EL (cell line): ENCODE data around the gene CNN2.
A peak's percentile ranks its signal among the peaks of the same experiment; 100 is the strongest.
"Not testable (repeated sequence)": the region's sequence is repeated elsewhere in the genome, so short reads cannot be mapped to it uniquely, and the experiment has no call there.

ENCODE experiments used
- DNase-seq: peaks from one replicate; pipeline ENCODE4 v3.0.0-alpha.2; 2016

The CNN2 gene

GRCh38 chr19:1012334-1012733 lies 14.1 kb upstream of the CNN2 start:
- no peak for DNase-seq

GRCh38 chr19:1013218-1013617 lies 13.2 kb upstream of the CNN2 start:
- no peak for DNase-seq

GRCh38 chr19:1014161-1015060 lies 12.0 kb upstream of the CNN2 start:
- DNase-seq = no peak

- DNase-seq = no peak
These were observed 11.2 kb upstream of the CNN2 start for GRCh38 chr19:1015061-1015781.

GRCh38 chr19:1015782-1016646 lies 10.4 kb upstream of the CNN2 start:
- DNase-seq = no peak

GRCh38 chr19:1016647-1017114 lies 9.7 kb upstream of the CNN2 start:
- DNase-seq = peak; percentile 61

- DNase-seq = no peak
These were observed 9.1 kb upstream of the CNN2 start for GRCh38 chr19:1017115-1017905.

- no peak for DNase-seq
These were observed 8.5 kb upstream of the CNN2 start for GRCh38 chr19:1017906-1018305.

- DNase-seq = no peak
These were observed 8.0 kb upstream of the CNN2 start for GRCh38 chr19:1018393-1018792.

GRCh38 chr19:1018932-1019615 lies 7.3 kb upstream of the CNN2 start:
- no peak for DNase-seq

GRCh38 chr19:1019616-1019961 lies 6.8 kb upstream of the CNN2 start:
- no peak for DNase-seq

GRCh38 chr19:1019980-1020867 lies 6.2 kb upstream of the CNN2 start:
- no peak for DNase-seq

- peak; percentile 97 for DNase-seq
These were observed 5.5 kb upstream of the CNN2 start, which contains the start of gene TMEM259 for GRCh38 chr19:1020868-1021425. Gene TMEM259 (minus strand): TSS chr19:1021123. CDS start chr19:1020996, 127 bp downstream.

GRCh38 chr19:1023883-1024188 lies 2.6 kb upstream of the CNN2 start:
- not testable (repeated sequence) for DNase-seq

- DNase-seq = not testable (repeated sequence)
These were observed 1.3 kb upstream of the CNN2 start for GRCh38 chr19:1025080-1025479.

- DNase-seq = peak; percentile 38
These were observed 608 bp downstream of the CNN2 start for GRCh38 chr19:1026783-1027649.

- DNase-seq = no peak
These were observed 1.2 kb downstream of the CNN2 start for GRCh38 chr19:1027650-1028061.

GRCh38 chr19:1028062-1028926 lies 1.9 kb downstream of the CNN2 start:
- DNase-seq = peak; percentile 98
